Right lobe of liver (tissue), 4 donors: Measurements from ENCODE around the gene RASAL2.

Experiments
- POLR2A ChIP-seq: fragments of 450-650 bp; IDR thresholded peaks from one replicate; pipeline ENCODE4 v1.6.1; 2017; ENCODE audit warnings: antibody characterized with exemption, mild to moderate bottlenecking
- TF ChIP-seq, protein P1 (sequence below), 4 donors: fragments of 200-600 bp in 3 of 4; fragments of 450-650 bp in 1 of 4; IDR thresholded peaks; one replicate each; pipeline versions ENCODE4 v1.5.1 to v1.8.0; 2016 to 2022; ENCODE audit warnings: antibody characterized with exemption in 4 of 4, mild to moderate bottlenecking in 2 of 4
- donor health status: DM: no; HTN: no; CAD: no.
- donor health status: DM: no; HTN: no; CAD: no.
- donor health status: DM: no; HTN: yes; CAD: no.

DNA sequence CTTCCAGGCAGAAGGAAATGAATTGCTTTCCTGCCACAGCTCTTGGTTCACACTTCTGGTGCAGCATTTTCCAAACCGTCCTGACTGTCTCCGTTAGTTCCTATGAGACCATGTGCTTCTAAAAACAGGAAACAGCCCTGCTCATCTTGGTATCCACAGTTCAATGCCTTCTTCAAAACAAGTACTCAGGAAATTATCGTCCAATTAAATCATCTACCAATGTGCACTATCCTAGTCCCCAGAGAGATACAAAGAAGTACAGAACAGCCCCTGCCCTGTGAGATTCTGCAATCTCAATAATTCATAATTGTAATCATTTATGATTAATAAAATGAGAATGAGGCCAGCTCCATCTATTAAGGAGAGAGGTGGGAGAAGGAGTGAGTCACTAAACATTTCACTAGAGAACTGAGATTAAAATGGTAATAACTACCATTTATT is 391.7 kb downstream of the RASAL2 start:
- TF ChIP-seq, protein P1, sequence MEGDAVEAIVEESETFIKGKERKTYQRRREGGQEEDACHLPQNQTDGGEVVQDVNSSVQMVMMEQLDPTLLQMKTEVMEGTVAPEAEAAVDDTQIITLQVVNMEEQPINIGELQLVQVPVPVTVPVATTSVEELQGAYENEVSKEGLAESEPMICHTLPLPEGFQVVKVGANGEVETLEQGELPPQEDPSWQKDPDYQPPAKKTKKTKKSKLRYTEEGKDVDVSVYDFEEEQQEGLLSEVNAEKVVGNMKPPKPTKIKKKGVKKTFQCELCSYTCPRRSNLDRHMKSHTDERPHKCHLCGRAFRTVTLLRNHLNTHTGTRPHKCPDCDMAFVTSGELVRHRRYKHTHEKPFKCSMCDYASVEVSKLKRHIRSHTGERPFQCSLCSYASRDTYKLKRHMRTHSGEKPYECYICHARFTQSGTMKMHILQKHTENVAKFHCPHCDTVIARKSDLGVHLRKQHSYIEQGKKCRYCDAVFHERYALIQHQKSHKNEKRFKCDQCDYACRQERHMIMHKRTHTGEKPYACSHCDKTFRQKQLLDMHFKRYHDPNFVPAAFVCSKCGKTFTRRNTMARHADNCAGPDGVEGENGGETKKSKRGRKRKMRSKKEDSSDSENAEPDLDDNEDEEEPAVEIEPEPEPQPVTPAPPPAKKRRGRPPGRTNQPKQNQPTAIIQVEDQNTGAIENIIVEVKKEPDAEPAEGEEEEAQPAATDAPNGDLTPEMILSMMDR (IDR thresholded peaks at IDR 0.05) = no peak
- TF ChIP-seq POLR2A = no peak
